OCI-LY7 (cell line): Measurements from ENCODE around the gene XPO4. TPM values are rescaled to one million over a fixed set of nuclear protein-coding genes. Genes with fewer than 3 reads are reported as not detected.

Experiments
- BruUV-seq: library from RNA; stranded (reverse); fragments of 400-500 nt; replicated peaks from 2 replicates; lab custom pipeline; 2021; lab: Mats Ljungman, UMichigan
- CTCF ChIA-PET: fragments of 300-600 bp; sonication (Branson Sonifier 250); formaldehyde crosslinking; loops from one replicate; lab custom pipeline; 2022; ENCODE audit warnings: antibody characterized with exemption; ENCODE audit not compliant: unreplicated experiment; lab: Charles Lee
- POLR2A ChIA-PET: fragments of 300-600 bp; sonication (Branson Sonifier 250); formaldehyde crosslinking; loops from one replicate; lab custom pipeline; 2022; ENCODE audit warnings: antibody characterized with exemption; lab: Charles Lee
- DNase-seq: peaks from one replicate; pipeline ENCODE4 v3.0.0-alpha.2; 2015; ENCODE audit warnings: low spot score
- H2AFZ ChIP-seq: fragments of 200-600 bp; sonication (generic), shearing (Covaris generic); 2 replicates; pipeline ENCODE4 v1.6.1; 2014; ENCODE audit warnings: mild to moderate bottlenecking, antibody characterized with exemption, low read length, moderate library complexity
- H3K27ac ChIP-seq: fragments of 200-600 bp; sonication (generic); 2 replicates; pipeline ENCODE4 v1.5.1; 2014; ENCODE audit warnings: mixed run types, low read depth, mild to moderate bottlenecking, moderate library complexity, low read length, inconsistent platforms; ENCODE audit not compliant: poor library complexity, severe bottlenecking
- H3K36me3 ChIP-seq: fragments of 200-600 bp; sonication (generic); 2 replicates; pipeline ENCODE4 v1.6.1; 2014; ENCODE audit warnings: mild to moderate bottlenecking, antibody characterized with exemption, low read length, moderate library complexity, mixed read lengths; ENCODE audit not compliant: insufficient read depth
- H3K4me1 ChIP-seq: fragments of 200-600 bp; sonication (generic); 2 replicates; pipeline ENCODE4 v1.5.1; 2014; ENCODE audit warnings: mild to moderate bottlenecking, low read length; ENCODE audit not compliant: insufficient read depth, poor library complexity, severe bottlenecking
- H3K4me2 ChIP-seq: fragments of 200-600 bp; sonication (generic); 2 replicates; pipeline ENCODE4 v1.6.1; 2014; ENCODE audit warnings: mild to moderate bottlenecking, low read length
- H3K4me3 ChIP-seq: fragments of 200-600 bp; sonication (generic); 2 replicates; pipeline ENCODE4 v1.5.1; 2014; ENCODE audit warnings: mild to moderate bottlenecking, low read depth, low read length; ENCODE audit not compliant: poor library complexity, severe bottlenecking
- H3K79me2 ChIP-seq: fragments of 200-600 bp; sonication (generic); 2 replicates; pipeline ENCODE4 v1.6.1; 2016; ENCODE audit warnings: low read depth, mild to moderate bottlenecking, low read length, moderate library complexity, mixed read lengths; ENCODE audit not compliant: insufficient read depth
- H3K9me2 ChIP-seq: fragments of 200-600 bp; sonication (generic); 2 replicates; pipeline ENCODE4 v1.6.1; 2016; ENCODE audit warnings: mild to moderate bottlenecking, low read length, mixed read lengths; ENCODE audit not compliant: insufficient read depth
- H3K9me3 ChIP-seq: fragments of 200-600 bp; sonication (generic); 2 replicates; pipeline ENCODE4 v1.6.1; 2014; ENCODE audit warnings: mild to moderate bottlenecking, mixed run types, low read length, mixed read lengths
- H4K20me1 ChIP-seq: fragments of 200-600 bp; sonication (generic); 2 replicates; pipeline ENCODE4 v1.6.1; 2014; ENCODE audit warnings: mild to moderate bottlenecking, antibody characterized with exemption, low read length, moderate library complexity, mixed read lengths; ENCODE audit not compliant: insufficient read depth
- EZH2phosphoT487 ChIP-seq: fragments of 200-600 bp; sonication (generic); IDR thresholded peaks from 2 replicates; pipeline ENCODE4 v1.6.1; 2018; ENCODE audit warnings: low read depth, borderline replicate concordance, mild to moderate bottlenecking, mixed run types, antibody characterized with exemption, low read length, moderate library complexity, mixed read lengths
- intact Hi-C: fragments of 100-400 bp; cut with micrococcal nuclease; formaldehyde crosslinking; loops from one replicate; pipeline ENCODE4 v1.10.0; 2022; ENCODE audit not compliant: unreplicated experiment
- total RNA-seq, 2 experiments: library from RNA; depleted of rRNA in 1 of 2; stranded (reverse); fragments of >200 nt in 1 of 2; shearing (Covaris generic) in 1 of 2; gene quantifications; 2 replicates each; pipeline ENCODE4 v1.2.3, GENCODE V29; 2014 to 2022
- TF ChIP-seq, protein P1 (sequence below): fragments of 200-600 bp; sonication (generic); conservative IDR thresholded peaks from 2 replicates; pipeline ENCODE4 v1.5.1; 2014; ENCODE audit warnings: mild to moderate bottlenecking, antibody characterized with exemption, low read length, moderate library complexity, mixed read lengths

Gene XPO4
- total RNA-seq, 2 experiments from 2014 or later = 20.6 to 26.9 TPM

DNA sequence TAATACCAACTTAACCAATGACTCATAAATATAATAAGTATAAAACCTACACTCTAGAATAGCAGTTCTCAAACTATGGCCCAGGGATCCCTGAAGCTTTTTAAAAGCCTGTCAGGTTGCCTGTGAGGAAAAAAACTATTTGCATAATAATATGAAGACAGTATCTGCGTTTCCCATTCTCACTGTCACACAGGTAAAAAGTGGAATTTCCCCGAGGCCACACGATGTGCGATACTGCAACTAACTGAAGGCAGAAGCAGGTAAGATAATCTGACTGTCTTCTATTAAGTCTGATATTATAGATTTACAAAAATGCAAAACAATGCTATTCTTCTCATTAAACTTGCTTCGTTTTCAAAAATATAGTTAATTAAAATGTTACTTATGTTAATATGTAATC is 76.2 kb downstream of the XPO4 start:
- no TSS peak for BruUV-seq
- no peaks in the 10 kb centered on the region for H3K9me2 ChIP-seq
- no peak overlapping the region for H2AFZ ChIP-seq
- H3K36me3 ChIP-seq = peaks cover 51% of the 10 kb centered on the region
- H3K27ac ChIP-seq = no peak overlapping the region
- H3K4me3 ChIP-seq = no peak overlapping the region
- DNase-seq = no peak
- POLR2A ChIA-PET = interaction anchor here (0.6 kb wide), 2 partner anchors 280 to 839 kb away, joined by 3 to 4 read pairs; no protein-coding TSS in a partner anchor
- no peaks in the 10 kb centered on the region for H4K20me1 ChIP-seq
- intact Hi-C loops = loop anchor here (5.0 kb wide), 1 partner anchor 124 kb away; the partner anchor contains the start of gene IL17D
- H3K4me1 ChIP-seq = peaks cover 28% of the 10 kb centered on the region
- H3K4me2 ChIP-seq = 0 out of 2 replicates have a peak overlapping the region, but pooled peaks have one; percentile 0
- H3K9me3 ChIP-seq = no peaks in the 10 kb centered on the region
- CTCF ChIA-PET = no interaction called here
- TF ChIP-seq, protein P1, sequence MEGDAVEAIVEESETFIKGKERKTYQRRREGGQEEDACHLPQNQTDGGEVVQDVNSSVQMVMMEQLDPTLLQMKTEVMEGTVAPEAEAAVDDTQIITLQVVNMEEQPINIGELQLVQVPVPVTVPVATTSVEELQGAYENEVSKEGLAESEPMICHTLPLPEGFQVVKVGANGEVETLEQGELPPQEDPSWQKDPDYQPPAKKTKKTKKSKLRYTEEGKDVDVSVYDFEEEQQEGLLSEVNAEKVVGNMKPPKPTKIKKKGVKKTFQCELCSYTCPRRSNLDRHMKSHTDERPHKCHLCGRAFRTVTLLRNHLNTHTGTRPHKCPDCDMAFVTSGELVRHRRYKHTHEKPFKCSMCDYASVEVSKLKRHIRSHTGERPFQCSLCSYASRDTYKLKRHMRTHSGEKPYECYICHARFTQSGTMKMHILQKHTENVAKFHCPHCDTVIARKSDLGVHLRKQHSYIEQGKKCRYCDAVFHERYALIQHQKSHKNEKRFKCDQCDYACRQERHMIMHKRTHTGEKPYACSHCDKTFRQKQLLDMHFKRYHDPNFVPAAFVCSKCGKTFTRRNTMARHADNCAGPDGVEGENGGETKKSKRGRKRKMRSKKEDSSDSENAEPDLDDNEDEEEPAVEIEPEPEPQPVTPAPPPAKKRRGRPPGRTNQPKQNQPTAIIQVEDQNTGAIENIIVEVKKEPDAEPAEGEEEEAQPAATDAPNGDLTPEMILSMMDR = no peak
- TF ChIP-seq EZH2phosphoT487 = no peak
- peaks cover 2% of the 10 kb centered on the region for H3K79me2 ChIP-seq

- Histone ChIP-seq H4K20me1 (no peaks in the 10 kb centered on the region), H3K4me3 (no peak overlapping the region), H3K9me2 (no peaks in the 10 kb centered on the region), H3K9me3 (no peaks in the 10 kb centered on the region), H3K79me2 (no peaks in the 10 kb centered on the region), H3K27ac (no peak overlapping the region), H3K36me3 (peaks cover 60% of the 10 kb centered on the region), H3K4me1 (peaks cover 28% of the 10 kb centered on the region), H3K4me2 (0 out of 2 replicates have a peak overlapping the region, but pooled peaks have one; percentile 0), H2AFZ (no peak overlapping the region)
- POLR2A ChIA-PET = interaction anchor here (0.8 kb wide), 1 partner anchor 15 kb away, joined by 3 read pairs; no protein-coding TSS in a partner anchor
- no peak for TF ChIP-seq EZH2phosphoT487
- TF ChIP-seq, protein P1 = no peak
- no TSS peak for BruUV-seq
- CTCF ChIA-PET = no interaction called here
- intact Hi-C loops = loop anchor here (5.0 kb wide), 1 partner anchor 123 kb away; the partner anchor contains the start of gene IL17D
- DNase-seq = peak; percentile 21
These were observed 77.1 kb downstream of the XPO4 start for GRCh38 chr13:20825477-20825875.
